GM18519 (cell line): ENCODE data around the gene PMAIP1.

Experiments used
- ATAC-seq: cut with Tn5 transposase; IDR thresholded peaks from one replicate; pipeline ENCODE4 v1.9.1; 2021; ENCODE audit warnings: mild to moderate bottlenecking, moderate library complexity; ENCODE audit not compliant: unreplicated experiment, low FRiP score

PMAIP1 gene

DNA sequence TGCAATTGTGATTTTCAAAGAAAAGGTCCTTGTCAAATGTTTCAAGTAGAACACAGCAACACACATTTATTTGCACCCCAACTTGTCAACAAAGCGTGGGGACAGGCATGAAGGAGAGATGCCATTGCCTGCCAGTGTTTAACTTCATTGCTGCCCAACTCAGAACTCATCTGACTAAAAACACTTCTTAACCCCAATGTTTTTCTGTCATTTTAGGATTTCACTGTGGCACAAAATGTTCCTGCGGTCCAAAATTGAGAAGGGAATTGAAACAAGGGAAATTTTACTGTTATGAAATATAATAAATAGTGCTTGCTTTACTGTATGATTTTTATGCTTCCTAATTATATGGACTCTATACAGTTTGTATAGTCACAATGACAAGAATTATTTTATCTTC, 45.7 kb downstream of the PMAIP1 start:
- ATAC-seq: no peak

GRCh38 chr18:59950215-59950944, 50.6 kb downstream of the PMAIP1 start:
- no peak for ATAC-seq

DNA sequence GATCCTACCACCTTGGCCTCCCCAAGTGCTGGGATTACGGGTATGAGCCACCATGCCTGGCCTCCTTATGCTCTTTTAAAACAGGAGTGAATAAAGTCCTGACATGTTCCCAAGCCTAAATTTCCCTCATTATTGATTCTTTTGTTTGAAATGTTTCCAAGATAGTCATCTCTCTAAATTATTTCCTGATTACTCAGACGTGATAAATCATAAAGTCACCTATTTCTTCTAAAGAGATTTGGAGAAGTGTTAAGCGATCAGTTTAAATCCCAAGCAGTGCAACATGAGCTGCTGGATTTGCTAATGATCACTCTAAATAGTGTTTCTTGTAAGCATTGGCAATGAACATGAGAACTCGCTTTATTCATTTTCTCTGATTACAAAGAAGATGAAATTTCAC, 51.8 kb downstream of the PMAIP1 start:
- no peak for ATAC-seq

DNA sequence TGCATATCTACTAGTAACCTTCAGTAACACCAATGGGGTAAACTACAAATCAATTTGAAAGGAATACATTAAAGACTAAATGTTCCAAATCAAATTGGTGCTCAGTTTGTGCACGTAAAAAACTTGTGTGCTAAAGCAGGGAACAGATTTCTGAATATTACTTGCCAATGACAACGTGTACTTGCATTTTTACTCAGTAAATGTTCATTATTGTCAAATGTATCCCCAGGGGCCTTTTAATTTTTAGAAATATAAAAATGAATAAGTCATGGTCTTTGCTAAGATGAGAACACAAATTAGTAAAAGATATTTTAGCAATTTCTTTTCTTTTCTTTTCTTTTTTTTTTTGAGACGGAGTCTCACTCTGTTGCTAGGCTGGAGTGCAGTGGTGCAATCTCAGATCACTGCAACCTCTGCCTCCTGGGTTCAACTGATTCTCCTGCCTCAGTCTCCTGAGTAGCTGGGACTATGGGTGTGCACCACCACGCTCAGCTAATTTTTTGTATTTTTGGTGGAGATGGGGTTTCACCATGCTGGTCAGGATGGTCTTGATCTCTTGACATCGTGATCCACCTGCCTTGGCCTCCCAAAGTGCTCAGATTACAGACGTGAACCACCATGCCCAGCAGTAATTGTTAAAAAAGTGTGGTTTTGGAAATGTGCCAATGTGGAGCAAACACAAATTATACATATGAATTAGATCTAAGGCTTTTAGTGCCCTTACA, 52.6 kb downstream of the PMAIP1 start:
- ATAC-seq: no peak
